GM20431 (cell line): Measurements from ENCODE around the gene CHCHD6.

Source experiments
- in situ Hi-C: fragments of 300-500 bp; cut with MseI, MboI; formaldehyde crosslinking; loops from one replicate; pipeline ENCODE4 v1.15.0; 2020; ENCODE audit warnings: low sequenced_read_pairs; ENCODE audit not compliant: unreplicated experiment

The CHCHD6 gene

DNA sequence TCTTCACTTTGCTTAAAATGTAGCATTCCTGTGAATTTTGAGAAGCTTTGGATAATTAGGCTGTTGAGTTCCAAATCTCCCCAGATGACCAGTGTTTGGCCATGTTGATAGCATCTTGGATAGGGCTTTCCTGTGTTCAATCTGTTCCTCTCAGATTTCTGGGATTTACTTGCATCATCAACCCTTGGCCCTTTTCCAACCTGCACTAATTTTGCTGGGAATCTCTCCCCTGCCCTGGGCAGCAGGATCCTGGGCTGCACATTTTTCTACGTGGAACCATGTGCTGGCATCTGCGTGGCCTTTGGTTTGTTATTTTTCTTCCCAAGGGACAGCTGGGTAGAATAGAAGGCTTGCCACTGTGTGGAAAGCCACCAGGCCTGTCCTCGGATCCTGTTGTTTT is 203.5 kb downstream of the CHCHD6 start:
- in situ Hi-C loops, result no loop called here

DNA sequence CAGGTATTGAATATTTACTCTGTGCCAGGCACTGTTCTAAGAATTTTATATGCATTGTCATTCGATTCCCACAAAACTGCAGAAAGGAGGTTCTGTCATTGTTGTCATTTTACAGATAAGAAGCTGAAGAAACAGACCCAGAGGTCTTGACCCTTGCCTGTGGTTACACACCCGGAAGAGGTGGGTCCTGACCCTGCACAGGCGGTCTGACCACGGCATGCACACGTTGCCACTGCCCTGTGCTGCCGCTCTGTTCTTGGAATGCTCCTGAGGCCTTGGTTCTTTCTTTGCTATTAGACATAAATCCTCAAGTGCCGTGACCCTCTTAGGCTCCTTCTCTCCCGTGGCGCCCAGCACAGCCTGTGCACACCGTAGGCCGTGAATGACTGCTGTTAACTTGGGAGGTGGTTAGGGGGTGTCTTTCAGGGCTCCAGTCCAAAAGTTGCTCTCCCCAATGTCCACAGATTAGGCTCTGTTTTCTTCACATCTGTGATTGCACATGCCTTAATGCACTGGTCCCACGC is 204.8 kb downstream of the CHCHD6 start:
- in situ Hi-C loops, result no loop called here

DNA sequence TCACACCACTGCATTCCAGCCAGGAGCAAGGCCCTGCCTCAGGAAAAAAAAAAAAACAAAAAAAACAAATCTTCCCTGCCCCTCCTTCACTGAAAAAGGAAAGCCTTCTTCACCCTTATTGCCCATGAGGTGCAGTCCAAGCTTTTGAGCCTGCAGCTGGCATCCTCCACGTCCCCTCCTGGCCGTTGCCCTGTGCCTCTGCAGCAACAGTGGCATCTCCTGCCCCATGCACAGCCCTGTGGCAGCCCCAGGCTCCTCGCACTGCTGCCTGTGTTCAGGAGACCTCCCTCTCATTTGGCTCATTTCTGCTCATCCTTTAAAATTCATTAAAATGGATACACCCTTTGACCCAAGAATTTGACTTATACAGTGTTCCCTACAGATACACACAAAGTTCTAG is 206.2 kb downstream of the CHCHD6 start:
- in situ Hi-C loops, result no loop called here

DNA sequence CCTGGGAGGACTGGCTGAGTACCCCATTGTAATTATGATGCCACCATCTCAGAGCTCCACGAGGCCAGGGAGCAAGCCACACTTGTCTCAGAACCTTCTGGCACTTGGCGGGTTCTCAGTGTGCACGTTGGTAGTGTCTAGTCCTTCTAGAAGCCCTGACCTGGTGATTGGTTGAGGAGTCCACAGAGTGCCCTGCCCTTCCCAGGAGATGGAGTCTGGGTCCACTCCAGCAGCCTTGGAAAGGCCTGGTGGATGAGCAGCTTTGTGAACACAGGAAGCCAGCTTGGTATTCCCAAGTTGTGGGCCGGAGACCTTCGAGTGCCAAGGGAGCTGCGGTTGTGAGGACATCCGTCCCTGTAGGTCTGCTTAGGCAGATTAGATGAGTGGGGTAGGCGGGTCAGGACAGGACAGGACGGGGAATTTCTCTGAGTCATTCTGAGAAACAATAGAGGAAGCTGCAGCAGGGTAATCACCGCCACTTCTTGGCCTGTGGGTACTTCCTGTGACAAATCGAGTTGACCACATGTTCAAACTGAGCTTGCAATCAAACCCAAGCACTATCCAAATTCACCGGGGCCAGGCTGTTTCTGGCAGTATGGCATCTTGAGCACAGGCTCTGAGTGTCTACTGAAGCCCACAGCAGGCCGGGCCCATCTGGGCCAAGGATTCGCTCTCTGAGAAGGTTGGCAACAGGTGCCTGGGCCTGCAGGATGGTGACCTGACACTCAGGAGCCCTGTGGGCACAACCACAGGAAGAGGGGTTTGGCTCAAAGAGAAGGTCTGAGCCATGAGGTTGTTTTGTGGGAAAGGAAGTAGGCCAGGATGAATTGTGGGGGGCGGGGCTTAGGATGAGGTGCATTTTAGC is 207.4 kb downstream of the CHCHD6 start:
- in situ Hi-C loops, result no loop called here

DNA sequence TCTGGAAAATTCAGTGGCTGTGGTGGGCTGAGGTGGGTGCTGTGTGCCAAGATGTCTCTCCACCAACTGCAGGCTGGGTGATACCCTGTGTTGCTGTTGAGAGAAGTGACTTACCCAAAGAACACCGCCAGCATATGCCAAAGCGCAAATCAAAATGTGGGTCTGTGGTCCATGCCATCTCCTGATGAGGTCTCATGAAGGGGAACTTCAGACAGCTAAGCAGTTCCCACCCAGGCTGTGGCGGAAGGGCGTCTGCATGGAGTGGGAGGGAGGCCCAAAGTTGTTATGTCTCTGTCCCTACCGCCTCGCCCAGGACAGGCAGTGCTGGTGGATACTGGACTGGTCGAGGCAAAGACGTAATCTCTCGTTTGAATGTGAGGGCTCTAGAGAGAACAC is 208.0 kb downstream of the CHCHD6 start:
- in situ Hi-C loops, result no loop called here

DNA sequence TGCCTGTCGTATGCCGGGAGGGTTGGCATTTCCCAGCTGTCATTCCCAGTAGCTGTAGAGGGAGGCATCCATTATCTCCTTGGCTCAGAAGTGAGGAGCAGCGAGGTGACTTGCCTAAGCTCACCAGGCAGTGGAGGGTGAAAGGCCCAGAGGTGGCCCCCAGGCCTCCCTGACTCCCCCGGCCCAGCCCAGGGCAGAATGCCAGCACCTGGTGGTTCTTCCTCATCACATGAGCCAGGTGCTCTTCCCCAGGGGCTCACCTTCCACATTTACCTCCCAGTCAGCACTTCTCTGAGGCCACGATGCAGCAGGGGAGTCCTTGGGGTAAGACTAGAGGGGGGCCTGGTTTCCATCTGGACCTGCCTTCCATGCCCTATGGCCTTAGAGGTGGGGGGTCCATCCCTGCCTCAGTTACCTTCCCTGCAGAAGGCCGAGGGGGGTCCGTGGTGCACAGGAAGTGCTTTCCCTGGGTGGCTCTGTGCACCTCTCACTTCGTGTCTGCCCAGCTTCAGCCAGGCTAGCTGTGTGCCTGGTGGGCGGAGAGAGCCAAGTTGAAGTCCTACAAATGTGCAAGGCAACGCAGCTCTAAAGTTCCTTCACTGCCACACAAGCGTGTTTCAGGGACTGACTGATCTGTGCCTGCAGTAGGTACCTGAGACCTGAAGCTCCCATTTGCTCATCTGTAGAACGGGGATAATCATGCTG is 208.6 kb downstream of the CHCHD6 start:
- in situ Hi-C loops, result no loop called here

DNA sequence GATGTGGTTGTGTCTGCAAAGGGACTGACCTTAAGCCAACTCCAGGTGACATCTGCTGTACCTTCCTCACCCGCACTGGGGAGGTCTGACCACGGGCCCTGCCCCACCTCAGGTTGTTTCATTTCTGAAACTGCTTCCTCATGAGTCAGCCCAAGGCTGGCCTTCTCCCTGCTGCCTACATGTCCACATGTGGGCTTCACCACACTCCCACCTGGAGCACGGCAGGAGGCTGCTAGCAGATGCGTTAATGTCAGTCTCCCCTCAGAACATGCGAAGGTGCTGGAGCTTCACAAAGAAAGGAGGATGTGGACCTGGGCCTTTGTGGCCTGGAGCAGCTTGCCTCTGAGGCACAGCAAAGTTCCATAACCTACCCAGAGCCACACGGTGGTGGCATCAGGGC is 209.5 kb downstream of the CHCHD6 start:
- in situ Hi-C loops, result no loop called here

DNA sequence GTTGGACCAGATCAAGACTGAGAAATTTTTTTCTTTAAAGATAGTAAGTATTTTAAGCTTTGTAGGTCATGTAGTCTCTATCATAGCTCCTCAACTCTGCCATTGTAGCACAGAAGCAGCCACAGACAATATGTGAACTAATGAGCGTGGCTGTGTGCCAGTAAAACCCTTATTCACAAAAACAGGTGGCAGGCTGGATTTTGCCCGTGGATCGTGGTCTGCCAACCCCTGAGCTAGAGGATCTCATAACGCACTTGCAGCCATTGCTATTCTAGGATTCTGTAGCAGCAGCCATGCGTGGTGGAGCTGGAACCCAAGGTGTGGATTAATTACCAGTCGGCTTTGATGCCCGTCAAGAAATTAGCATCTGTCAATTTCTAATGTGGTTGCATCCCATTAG is 210.2 kb downstream of the CHCHD6 start:
- in situ Hi-C loops, result no loop called here

DNA sequence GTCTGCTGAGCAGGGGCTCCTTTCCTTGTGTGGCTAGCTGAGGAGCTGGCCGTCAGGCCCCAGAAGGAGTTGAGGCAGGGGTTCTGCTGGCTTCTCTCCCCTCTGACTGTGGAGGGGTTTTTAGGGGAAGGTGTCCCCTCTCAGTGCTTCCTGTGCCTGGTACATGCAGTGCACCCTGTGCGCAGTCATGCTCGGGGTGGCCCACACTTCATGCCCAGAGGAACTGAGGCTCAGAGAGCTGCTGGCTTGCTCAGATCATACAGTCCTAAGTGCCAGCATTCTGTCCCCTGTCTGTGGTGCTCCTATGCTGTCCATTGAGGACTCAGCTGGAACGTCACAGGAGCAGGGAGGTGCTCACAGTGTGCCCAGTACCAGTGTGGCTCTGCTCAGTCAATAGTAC is 211.0 kb downstream of the CHCHD6 start:
- in situ Hi-C loops, result no loop called here

DNA sequence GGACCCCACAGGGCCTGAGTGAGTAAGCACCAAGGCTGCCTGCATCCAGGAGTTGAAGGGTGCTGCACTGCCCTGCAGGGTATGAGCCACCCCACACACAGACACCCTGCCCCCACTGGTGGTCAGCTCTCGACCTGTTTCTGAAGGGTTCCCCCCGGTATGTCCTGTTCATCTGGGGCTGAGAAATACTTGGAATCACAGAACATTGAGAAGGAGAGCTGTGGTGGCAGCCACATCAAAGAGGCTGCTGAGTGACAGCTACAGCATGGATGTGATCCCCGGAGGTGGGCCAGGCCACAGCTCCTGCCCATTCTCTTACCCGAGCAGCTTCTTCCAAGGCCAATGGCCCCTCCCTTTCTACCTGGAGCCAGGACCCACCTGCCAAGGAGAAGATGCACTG is 212.5 kb downstream of the CHCHD6 start:
- in situ Hi-C loops, result no loop called here

DNA sequence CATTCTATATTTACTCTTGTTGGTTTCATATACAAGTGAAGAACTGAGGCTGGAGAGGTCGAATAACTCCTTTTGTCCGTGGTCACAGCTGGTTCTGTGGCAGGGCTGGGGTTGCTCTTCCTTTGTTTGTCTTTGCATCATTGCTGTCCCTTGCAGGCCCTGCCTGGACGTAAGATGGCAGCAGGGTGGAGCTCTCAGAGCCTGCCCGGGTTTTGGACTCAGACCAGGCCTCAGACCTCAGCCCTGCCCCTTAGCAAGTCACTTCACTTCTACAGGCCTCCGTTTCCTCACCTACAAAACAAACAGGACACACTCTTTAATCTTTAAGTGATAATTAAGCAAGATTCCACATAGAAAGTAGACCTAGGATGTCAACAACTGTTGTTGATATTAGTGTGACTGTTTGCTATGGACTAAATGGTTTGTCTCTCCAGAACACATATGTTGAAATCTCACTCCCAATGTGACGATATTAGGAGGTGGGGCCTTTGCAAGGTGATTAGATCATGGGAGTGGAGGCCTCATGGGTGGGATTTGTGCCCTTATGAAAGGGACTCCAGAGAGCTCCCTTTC is 213.3 kb downstream of the CHCHD6 start:
- in situ Hi-C loops, result no loop called here

DNA sequence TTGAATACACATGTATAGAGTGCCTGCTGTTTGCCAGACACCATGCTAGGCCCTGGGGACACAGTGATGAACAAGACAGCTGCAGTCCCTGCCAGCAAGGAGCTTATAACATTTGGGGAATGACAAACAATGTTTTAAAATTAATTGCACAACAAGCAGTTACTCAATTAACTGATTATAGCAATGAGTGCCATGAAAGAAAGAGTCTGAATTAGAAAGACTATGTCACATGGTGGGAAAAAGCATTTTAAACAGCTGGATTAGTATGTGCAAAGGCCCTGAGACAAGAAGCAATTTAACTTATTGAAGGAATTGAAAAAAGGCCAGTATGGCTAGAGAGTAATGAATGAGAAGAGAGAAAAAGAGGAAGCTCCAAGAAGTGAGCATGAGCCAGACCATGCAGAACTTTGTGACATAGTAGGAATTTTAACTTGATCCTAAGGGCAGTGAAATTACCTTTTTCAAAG is 214.3 kb downstream of the CHCHD6 start:
- in situ Hi-C loops, result no loop called here

DNA sequence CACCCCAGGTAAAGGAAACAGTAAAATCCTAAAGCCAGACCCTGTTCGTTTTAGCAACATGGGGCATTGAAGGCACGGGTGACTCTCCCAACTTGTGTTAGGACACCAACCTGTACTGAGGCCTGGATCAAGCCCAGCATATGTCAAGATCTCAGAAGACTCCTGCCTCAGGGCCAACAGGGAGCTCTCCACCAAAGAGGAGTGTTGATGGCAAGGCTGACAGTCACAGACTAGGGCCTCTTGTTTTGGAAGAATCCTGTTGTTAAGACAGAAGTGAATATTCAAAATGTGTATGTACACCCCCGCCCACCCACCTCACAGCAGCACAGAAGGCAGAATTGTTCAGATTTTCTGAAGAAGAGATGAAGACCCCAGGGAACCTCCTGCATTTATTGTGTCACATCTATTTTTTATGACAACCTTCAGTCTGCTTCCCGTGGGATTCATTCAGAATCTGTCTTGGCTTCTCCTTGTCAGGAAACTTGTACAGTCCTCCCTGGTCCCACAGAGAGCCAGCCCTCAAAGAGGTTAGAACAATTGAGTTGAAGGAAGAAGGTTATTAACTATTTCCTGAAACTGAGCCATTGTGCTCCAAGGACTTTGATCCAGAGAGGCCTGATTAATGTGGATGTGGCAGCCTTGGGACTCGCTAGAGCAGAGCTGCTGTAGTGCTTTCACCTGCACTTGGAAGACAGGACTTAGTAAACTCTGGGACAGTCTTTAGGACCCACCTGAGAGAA is 217.2 kb downstream of the CHCHD6 start:
- in situ Hi-C loops, result no loop called here

DNA sequence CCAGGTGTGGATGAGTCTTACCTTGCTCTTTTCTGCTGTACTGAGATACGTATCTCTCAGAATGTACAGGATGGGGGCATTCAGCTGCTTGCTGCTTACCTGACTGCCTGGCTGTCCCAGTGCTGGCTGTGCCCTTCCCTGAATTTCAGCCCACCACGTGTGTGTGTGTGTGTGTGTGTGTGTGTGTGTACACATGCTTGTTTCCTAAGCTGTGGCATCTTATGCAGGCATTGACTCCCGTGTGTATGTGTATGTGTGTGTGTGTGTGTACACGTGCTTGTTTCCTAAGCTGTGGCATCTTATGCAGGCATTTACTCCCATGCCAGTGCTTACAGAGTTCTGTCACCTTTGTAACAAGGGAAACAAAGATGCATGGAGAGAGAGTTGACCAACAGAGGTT is 218.4 kb downstream of the CHCHD6 start:
- in situ Hi-C loops, result no loop called here

DNA sequence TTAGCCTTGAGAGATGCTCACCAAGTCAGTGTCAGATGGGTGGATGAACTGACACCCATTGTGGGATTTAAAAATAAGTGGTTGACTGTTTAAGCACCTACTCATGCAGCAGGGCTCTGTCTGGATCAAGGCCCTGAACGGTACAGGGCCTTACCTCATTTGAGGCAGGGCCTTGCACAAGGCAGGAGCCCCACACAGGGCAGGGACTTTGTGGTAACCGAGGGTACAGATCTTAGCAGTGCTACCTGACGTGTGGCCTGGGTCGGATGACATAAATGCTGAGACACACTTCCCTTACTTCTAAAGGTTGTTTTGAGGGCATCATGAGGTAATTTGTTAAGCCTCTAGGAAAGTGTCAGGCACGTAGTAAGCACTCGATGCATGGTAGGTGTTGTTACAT is 219.4 kb downstream of the CHCHD6 start:
- in situ Hi-C loops, result no loop called here

DNA sequence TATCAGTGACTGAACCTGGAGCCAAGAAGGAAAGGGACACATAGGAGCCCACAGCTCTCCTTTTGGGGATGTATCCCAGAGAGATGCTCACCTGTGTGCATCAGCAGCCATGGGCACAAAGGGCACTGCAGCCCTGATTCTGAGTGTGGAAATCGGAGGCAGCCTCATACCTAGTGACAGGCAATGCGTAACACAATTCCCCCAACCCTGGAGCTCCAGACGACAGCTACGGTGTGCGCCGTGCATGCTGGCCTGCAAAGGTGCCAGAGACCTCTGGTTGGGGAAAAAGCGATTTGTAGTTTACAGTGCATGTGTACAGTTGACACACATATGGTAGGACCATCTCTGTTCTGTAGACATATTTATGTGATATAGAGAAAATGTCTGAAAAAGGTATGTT is 219.9 kb downstream of the CHCHD6 start:
- in situ Hi-C loops, result no loop called here

DNA sequence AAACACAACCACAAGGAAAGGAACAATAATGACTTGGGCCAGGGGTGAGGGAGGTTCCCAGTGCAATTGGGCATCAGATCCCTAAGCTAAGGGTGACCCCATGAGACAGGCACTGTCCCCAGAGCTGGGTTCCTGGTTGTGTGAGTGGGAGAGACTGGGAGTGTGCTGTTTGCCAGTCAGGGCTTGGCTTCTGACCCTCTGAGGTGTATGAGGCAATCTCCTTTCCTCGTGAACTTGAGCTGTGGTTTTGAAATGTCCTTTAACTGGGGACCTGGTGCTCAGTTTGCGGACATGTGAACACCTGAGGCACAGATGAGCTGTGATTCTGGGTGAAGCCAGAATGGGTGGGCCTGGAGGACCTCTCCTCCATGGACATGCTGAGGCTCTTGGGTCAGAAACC is 220.4 kb downstream of the CHCHD6 start:
- in situ Hi-C loops, result no loop called here

DNA sequence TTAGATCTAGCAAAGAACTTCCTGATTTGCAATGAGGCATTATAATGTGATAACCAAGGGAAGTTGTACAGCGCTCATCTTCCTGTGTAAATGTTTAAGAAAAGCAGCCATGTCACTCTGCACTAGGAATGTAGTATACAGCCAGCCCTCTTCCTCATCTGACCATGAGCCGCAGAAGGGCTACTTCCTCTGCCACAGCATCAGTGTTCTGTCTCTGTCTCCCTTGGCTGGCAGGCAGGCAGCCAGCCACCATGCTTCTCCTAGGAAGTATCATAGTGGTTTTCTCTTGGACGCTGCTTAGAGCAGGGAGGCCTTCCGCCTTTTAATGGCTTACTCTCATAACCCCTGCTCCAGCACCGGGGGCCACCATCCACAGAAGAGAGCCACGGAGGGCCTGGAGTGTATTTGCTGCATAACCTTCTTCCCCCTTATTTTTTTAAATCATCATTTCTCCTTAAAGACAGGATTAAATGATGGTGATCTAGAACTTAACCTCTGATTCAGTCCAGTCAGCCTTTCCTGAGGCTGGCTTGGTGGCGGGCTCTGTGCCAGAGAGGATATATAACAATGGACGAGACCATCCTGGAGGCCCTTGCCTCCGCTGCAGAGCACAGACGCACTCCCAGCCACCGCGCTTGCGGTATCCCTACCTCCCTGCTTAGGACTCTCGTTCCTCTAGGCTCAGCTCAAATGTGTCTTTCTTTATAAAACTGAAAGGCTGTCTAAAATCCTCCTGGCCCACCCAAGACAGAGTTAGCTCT is 221.6 kb downstream of the CHCHD6 start:
- in situ Hi-C loops, result no loop called here

DNA sequence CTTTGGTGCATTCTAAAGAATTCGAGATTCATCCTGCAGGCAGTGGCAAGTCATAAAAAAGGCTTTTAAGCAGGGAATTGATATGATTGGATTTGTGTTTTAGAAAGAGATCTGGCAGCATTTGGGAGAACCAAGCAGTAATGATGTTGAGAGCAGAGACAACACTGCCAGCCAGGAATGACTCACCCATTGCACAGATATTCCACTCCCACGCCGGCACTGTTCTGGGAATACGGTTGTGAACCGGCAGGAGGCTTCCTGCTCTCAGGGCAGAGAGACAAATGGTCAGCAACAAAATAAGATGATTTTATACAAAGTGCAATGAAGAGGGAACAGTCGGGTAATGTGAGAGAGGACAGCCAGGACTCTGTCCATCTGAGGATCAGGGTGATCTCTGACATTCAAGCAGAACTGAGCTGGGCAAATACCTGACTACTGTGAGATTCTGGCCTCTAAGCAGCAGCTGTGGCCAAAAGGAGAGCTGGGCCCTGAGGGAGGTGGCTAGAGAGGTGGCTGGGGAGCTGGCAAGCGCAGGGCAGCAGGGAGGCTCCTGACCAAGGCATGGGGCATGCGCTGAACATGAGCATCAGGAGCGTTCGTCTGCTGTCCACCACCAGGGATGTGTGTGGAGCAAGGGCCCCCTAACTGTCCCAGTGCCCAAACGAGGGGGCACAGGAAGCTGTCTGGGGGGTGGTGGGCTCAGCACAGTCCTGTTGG is 222.8 kb downstream of the CHCHD6 start:
- in situ Hi-C loops, result no loop called here
